GM19455 (cell line): ENCODE measurements around the gene OR51I2.

Experiments used
- ATAC-seq: cut with Tn5 transposase; IDR thresholded peaks from one replicate; pipeline ENCODE4 v1.9.1; 2021; ENCODE audit not compliant: unreplicated experiment

OR51I2 gene

GRCh38 chr11:5449023-5449422 is at the start of gene OR51I2:
Gene OR51I2 (plus strand): TSS chr11:5449323. CDS start chr11:5453489, 4,166 bp downstream.
- ATAC-seq, result no peak

DNA sequence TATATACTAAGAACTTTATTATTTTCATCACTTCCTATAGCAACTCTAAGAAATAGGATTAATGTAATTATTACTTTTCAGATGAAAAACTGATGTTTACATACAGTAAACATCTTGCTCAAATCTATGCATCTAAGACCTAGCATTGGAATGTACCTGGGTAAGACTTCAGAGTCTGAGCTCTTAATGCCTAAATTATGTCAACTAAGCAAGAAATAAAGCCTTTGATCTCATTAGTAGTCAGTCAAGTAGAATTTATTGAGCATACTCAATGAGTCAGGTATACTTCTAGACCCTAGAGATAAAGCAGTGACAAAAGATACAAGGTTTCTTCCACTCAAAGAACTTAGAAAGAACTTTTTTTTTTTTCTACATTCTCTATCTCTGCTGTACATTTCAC is 44.0 kb upstream of the OR51I2 start:
- ATAC-seq, result no peak

GRCh38 chr11:5420993-5421392 is 28.1 kb upstream of the OR51I2 start:
- ATAC-seq, result no peak

DNA sequence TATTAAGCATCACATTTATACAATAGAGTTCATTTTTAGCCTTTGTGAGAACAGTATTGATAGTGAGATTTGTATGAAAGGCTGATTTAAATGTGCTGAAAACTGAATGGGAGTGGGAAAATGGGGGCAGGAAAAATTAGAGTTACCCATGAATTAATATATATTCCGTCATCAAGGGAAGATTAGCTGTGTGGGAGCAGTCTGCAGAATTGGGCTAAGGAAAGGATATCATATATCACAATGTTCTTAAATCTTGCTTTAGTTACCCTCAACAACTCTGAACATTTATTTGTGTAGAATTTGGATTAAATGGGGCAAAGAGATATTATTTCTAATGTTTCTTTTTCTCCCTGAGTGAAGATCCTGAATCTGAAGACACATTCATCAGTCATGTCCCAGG is 27.3 kb upstream of the OR51I2 start, which contains the start of gene OR51Q1:
Gene OR51Q1, plus strand, starts transcription at position 301 of the 400 bp plus-strand sequence. Its CDS starts 90 bp downstream, at position 391.
- no peak for ATAC-seq

GRCh38 chr11:5423131-5423530 is 26.0 kb upstream of the OR51I2 start:
- no peak for ATAC-seq

DNA sequence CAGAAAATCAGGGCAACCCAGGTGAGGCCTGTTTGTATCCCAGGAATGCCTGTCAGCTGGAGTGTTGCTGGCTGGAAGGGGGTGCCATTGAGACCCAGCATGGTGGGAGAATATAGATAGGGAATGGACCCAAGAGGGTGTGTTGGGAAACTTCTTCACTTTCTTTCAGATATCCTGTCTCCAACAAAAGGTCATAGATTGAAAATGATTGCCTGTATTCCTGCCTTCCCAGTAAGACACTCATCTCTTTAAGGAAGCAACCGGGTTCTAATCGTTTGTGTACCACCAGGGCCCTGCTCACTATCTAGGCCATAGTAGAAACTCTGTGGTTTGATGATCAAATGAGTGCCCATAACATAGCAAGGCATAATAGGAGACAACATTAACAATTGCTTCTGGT is 7.7 kb upstream of the OR51I2 start, which contains the start of gene OR51I1:
Gene OR51I1, minus strand, starts transcription at position 101 of the 400 bp plus-strand sequence. Its CDS starts 0 bp downstream, at position 101.
- ATAC-seq, result no peak

GRCh38 chr11:5443835-5444393 is 5.2 kb upstream of the OR51I2 start:
- ATAC-seq, result no peak

DNA sequence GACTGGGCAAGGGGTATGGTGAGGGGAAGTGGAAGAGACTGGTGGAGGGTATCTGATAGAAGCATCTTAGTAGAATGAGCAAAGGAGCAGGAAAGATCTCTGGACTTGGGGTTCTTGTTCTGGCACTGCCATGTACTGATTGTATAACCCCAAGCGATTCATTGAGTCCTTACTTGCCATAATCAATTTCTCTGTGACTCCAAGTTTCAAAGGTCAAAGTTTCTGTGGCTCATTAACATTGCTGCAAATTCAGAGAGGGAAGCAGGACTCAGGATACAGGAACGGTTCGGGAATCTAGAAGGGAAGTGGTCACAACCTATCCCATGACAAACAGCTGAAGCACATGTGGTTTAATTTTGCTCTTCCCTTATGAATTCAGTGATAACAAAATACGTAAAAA is 309 bp downstream of the OR51I2 start:
- ATAC-seq, result no peak

DNA sequence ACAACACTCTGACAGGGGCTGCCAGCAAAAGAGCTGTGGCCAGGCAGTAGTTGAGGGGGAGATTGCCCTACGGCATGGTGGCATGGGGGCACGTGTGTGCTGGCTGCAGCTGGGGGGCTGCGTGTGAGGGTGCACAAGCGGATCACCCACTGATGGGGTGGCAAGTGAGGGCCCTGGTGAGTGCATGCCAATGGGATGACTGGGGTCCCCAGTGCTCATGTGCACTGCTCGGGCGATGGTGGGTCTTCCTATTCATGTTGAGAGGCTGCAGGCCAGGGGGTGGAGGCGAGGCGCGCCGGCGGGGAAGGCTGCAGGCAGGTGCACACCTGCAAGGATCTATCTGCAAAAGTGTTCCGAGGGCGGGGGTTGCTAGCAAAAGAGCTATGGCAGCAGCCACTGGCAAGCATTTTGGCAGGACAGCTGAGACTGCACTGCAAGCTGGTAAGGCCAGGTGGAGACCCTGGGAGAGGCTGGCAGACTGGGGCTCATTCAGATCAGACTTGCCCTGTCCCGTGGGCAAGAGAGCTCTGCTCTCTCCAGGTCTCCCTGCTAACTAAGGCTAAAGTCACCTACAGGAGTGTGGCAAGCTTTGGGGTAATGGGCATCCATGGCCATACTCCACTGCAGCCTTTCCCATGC is 12.0 kb downstream of the OR51I2 start:
- no peak for ATAC-seq

DNA sequence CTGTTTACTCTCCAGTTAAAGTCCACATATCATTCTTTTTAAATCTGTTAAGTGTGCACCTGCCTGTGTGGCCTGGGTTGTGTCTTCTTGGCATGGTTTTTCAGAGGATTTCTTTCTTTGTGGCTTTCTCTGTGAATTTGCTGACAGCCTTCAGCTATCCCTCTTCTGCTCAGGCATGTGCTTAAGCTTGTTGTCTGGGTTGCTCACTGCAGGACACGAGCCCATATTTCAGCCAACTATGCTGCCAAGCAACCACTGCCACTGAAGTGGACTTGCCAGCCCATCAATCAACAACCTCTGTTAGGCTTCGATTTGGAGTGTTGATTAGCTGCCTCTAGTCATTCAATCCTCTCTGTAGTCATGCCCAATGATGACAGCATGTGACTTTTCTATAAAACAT is 18.4 kb downstream of the OR51I2 start:
- no peak for ATAC-seq

- no peak for ATAC-seq
These were observed 24.8 kb downstream of the OR51I2 start for GRCh38 chr11:5473921-5474320.

GRCh38 chr11:5476186-5476819 is 27.2 kb downstream of the OR51I2 start:
- ATAC-seq, result no peak

DNA sequence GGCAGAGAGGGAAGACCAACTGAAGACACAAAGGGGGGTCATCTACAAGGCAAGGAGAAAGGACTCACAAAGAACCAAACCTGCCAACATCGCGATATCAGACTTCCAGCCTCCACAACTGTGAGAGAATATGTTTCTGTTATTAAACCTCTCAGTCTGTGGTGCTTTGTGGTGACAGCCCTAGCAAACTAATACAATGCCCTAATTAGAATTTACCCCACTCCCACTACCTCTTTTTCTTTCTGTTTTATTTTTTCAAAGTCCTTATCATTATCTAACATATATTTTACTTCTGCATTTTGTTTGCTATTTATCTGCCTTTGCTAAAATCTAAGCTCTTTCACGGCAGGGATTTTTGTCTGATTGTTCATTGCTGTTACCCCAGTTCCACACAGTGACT is 36.9 kb downstream of the OR51I2 start:
- ATAC-seq, result no peak

DNA sequence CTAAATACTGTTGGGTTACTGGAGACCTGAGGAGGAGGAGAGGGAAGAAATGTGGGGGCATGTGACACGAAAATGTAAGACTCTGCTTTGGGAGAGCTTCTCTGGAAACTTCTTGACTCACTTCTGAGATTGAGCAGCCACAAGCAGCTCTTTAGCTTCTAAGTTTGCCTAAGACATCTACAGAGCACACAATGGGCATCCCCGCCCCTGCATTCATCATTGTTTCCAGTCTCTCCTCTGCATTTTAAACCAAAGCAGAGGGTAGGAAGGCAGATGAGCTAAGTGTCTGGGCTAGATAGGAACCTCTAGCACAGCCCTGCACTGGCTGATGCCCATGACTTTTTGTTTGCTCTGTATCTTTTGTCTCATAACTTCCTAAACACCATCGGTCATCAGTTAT is 37.3 kb downstream of the OR51I2 start:
- ATAC-seq, result no peak

DNA sequence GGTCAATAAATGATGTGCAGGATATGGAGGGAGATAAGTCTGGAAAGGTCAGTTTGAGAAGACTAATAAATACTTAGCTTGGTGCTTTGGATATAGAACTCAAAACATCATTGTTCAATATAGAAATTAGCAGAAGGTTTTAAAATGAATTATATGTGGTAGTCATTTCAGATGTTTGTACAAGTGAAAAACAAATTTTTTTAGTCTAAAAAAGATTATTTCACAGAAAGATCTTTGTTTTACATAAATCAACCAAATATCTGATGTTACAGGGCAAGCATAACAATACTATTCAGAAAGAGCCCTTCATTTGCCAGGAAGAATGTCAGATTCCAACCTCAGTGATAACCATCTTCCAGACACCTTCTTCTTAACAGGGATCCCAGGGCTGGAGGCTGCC is 39.3 kb downstream of the OR51I2 start, which contains the start of gene OR52D1:
Gene OR52D1, plus strand, starts transcription at position 301 of the 400 bp plus-strand sequence. Its CDS starts 22 bp downstream, at position 323.
- no peak for ATAC-seq

GRCh38 chr11:5488798-5489399 is 39.8 kb downstream of the OR51I2 start:
- ATAC-seq, result no peak

GRCh38 chr11:5489576-5490357 is 40.6 kb downstream of the OR51I2 start:
- ATAC-seq, result no peak

- ATAC-seq, result no peak
These were observed 50.5 kb downstream of the OR51I2 start for GRCh38 chr11:5499671-5500070.

DNA sequence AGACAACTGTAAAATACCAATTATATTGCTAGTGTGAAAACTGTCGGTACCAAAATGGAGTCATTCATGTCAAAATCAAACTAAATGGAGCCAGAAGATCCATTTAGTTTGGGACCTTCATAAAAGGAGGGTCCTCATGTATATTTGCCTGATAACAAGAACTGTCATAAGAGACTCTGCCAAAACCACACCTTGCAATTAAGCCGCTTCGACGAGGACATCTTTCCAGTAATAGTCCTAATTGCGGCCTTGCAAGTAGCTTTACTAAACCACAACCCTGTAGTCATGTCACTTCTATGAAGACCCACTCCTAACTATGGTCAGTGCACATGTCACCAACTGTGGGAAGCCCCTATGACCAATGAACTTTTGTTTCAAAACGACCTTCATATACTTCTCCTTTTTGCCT is 51.3 kb downstream of the OR51I2 start:
- no peak for ATAC-seq

DNA sequence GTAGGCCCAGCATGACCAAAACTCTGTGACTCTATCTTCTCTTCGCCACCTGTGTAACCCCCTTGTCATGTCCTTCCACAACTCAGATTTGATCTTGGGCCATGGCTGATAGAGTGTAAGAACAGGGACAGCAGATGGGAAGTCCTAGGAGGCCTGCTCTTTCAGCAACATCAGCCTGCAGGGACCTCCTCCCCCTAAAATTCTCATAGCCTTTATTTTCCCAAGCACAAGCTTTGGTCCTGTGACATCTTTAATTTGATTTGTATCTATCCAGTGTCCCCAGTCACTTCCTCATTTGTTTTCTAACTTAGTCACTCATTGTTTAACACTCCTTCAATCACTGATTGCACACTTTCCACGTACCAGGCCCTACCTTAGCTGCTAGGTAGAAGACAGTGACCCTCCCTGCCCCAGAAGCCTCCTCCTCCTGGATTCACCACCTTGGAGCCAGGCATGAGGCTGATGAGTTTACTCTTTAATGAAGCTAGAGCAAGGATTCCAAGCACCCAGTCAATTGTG is 55.3 kb downstream of the OR51I2 start:
- ATAC-seq, result no peak
